Osteoblast (primary cell): ENCODE results near the gene SLC16A13. TPM values are rescaled to one million over a fixed set of nuclear protein-coding genes. Genes with fewer than 3 reads are reported as not detected.

Experiments used
- DNase-seq: peaks from one replicate; pipeline ENCODE4 v3.0.0; 2011; ENCODE audit warnings: low spot score, mixed read lengths; ENCODE audit not compliant: insufficient read length; ENCODE audit errors: missing footprints
- H2AFZ ChIP-seq: 2 replicates; pipeline ENCODE4 v1.6.0; 2011; ENCODE audit warnings: mild to moderate bottlenecking, low read length
- H3K27ac ChIP-seq: 2 replicates; pipeline ENCODE4 v1.5.1; 2011; ENCODE audit warnings: mild to moderate bottlenecking, low read depth, low read length, moderate library complexity
- H3K27me3 ChIP-seq: 2 replicates; pipeline ENCODE4 v1.6.0; 2012; ENCODE audit warnings: mild to moderate bottlenecking, control low read depth, inconsistent platforms, low read length, moderate library complexity; ENCODE audit not compliant: insufficient read depth
- H3K36me3 ChIP-seq: 2 replicates; pipeline ENCODE4 v1.5.1; 2011; ENCODE audit warnings: mild to moderate bottlenecking, low read length, control low read depth, moderate library complexity; ENCODE audit not compliant: insufficient read depth
- H3K4me1 ChIP-seq: 2 replicates; pipeline ENCODE4 v1.5.1; 2011; ENCODE audit warnings: mild to moderate bottlenecking, low read length, control low read depth, moderate library complexity; ENCODE audit not compliant: insufficient read depth
- H3K4me2 ChIP-seq: 2 replicates; pipeline ENCODE4 v1.6.0; 2011; ENCODE audit warnings: mild to moderate bottlenecking, low read length; ENCODE audit not compliant: insufficient read depth
- H3K4me3 ChIP-seq: fragments of 200-600 bp; sonication (generic); 3 replicates; pipeline ENCODE4 v1.5.1; 2012; ENCODE audit warnings: mild to moderate bottlenecking, low read length, inconsistent platforms; ENCODE audit not compliant: insufficient read depth
- H3K79me2 ChIP-seq: 2 replicates; pipeline ENCODE4 v1.6.0; 2012; ENCODE audit warnings: mild to moderate bottlenecking, low read length, control low read depth, inconsistent platforms; ENCODE audit not compliant: insufficient read depth
- H3K9me3 ChIP-seq: 2 replicates; pipeline ENCODE4 v1.5.1; 2011; ENCODE audit warnings: low read depth, low read length, control low read depth
- H4K20me1 ChIP-seq: 2 replicates; pipeline ENCODE4 v1.6.0; 2012; ENCODE audit warnings: mild to moderate bottlenecking, low read length, control low read depth; ENCODE audit not compliant: insufficient read depth
- total RNA-seq: library from RNA; depleted of rRNA; stranded (reverse); fragments of >200 nt; gene quantifications from 2 replicates; pipeline ENCODE4 v1.2.3, GENCODE V29; 2012
- TF ChIP-seq, protein P1 (sequence below): IDR thresholded peaks from 2 replicates; pipeline ENCODE4 v1.5.1; 2011; ENCODE audit warnings: mild to moderate bottlenecking, low read depth, low read length, moderate library complexity; ENCODE audit errors: extremely low read depth

SLC16A13 gene
- total RNA-seq, 1 donor: 1.4 TPM

DNA sequence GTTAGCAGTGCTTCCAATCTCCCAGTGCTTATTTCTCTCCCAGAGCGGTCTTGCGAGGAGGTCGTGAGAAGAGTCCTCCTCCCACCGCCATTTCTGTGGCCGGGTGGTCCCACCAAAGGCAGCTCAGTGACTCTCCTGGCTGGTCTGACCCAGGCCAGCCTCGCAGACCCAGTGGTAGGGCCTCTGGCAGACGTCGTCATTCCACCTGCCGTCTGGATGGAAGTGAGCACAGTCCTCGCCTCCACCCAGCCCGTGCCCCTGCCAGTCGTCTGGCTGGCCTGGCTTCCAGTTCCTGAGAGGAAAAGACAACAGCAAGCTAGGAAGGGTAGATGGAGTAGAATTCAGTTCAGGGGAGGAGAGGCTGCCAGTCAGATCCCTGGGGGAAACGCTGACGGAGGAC is 39.1 kb downstream of the SLC16A13 start:
- Histone ChIP-seq H3K9me3 (no peaks in the 10 kb centered on the region), H2AFZ (no peak overlapping the region), H3K4me3 (no peak overlapping the region), H3K4me1 (no peaks in the 10 kb centered on the region), H4K20me1 (no peaks in the 10 kb centered on the region), H3K27me3 (peaks cover 21% of the 10 kb centered on the region), H3K27ac (no peak overlapping the region), H3K36me3 (no peaks in the 10 kb centered on the region), H3K4me2 (no peak overlapping the region), H3K79me2 (no peaks in the 10 kb centered on the region)
- DNase-seq: no peak
- TF ChIP-seq, protein P1, sequence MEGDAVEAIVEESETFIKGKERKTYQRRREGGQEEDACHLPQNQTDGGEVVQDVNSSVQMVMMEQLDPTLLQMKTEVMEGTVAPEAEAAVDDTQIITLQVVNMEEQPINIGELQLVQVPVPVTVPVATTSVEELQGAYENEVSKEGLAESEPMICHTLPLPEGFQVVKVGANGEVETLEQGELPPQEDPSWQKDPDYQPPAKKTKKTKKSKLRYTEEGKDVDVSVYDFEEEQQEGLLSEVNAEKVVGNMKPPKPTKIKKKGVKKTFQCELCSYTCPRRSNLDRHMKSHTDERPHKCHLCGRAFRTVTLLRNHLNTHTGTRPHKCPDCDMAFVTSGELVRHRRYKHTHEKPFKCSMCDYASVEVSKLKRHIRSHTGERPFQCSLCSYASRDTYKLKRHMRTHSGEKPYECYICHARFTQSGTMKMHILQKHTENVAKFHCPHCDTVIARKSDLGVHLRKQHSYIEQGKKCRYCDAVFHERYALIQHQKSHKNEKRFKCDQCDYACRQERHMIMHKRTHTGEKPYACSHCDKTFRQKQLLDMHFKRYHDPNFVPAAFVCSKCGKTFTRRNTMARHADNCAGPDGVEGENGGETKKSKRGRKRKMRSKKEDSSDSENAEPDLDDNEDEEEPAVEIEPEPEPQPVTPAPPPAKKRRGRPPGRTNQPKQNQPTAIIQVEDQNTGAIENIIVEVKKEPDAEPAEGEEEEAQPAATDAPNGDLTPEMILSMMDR: no peak

GRCh38 chr17:7077911-7078546 is 42.2 kb downstream of the SLC16A13 start:
- H4K20me1 ChIP-seq: no peaks in the 10 kb centered on the region
- H3K4me1 ChIP-seq: no peaks in the 10 kb centered on the region
- DNase-seq: no peak
- TF ChIP-seq, protein P1: no peak
- H3K79me2 ChIP-seq: no peaks in the 10 kb centered on the region
- no peak overlapping the region for H3K27ac ChIP-seq
- H3K4me3 ChIP-seq: no peak overlapping the region
- no peaks in the 10 kb centered on the region for H3K9me3 ChIP-seq
- H3K4me2 ChIP-seq: no peak overlapping the region
- H3K36me3 ChIP-seq: no peaks in the 10 kb centered on the region
- no peak overlapping the region for H2AFZ ChIP-seq
- H3K27me3 ChIP-seq: peaks cover 13% of the 10 kb centered on the region

GRCh38 chr17:7078711-7079110 is 42.9 kb downstream of the SLC16A13 start:
- no peaks in the 10 kb centered on the region for H3K79me2 ChIP-seq
- H3K4me3 ChIP-seq: no peak overlapping the region
- TF ChIP-seq, protein P1: no peak
- H3K36me3 ChIP-seq: no peaks in the 10 kb centered on the region
- H4K20me1 ChIP-seq: no peaks in the 10 kb centered on the region
- H3K4me2 ChIP-seq: no peak overlapping the region
- H3K9me3 ChIP-seq: no peaks in the 10 kb centered on the region
- no peak overlapping the region for H3K27ac ChIP-seq
- no peak overlapping the region for H2AFZ ChIP-seq
- no peak for DNase-seq
- H3K4me1 ChIP-seq: peaks cover 1% of the 10 kb centered on the region
- peaks cover 13% of the 10 kb centered on the region for H3K27me3 ChIP-seq

- Histone ChIP-seq H3K9me3 (no peaks in the 10 kb centered on the region), H2AFZ (no peak within 1 kb of the TSS), H3K4me2 (no peak within 1 kb of the TSS), H4K20me1 (no peaks in the 10 kb centered on the region), H3K36me3 (no peaks in the 10 kb centered on the region), H3K4me1 (peaks cover 3% of the 10 kb centered on the region), H3K4me3 (no peak within 1 kb of the TSS), H3K27me3 (peaks cover 13% of the 10 kb centered on the region), H3K79me2 (no peaks in the 10 kb centered on the region), H3K27ac (no peak within 1 kb of the TSS)
- TF ChIP-seq, protein P1: no peak
- no peak for DNase-seq
Observed at GRCh38 chr17:7079581-7080455, 44.0 kb downstream of the SLC16A13 start, which contains the start of gene CLEC10A. Gene CLEC10A, minus strand, starts transcription at chr17:7080251. Its CDS starts 1,439 bp downstream, at chr17:7078812.
